Hepatic stellate cell (primary cell): ENCODE data around the gene ZDHHC14.
"Not testable (repeated sequence)": the region's sequence is repeated elsewhere in the genome, so short reads cannot be mapped to it uniquely, and the experiment has no call there.

ENCODE experiments used
- DNase-seq: peaks from one replicate; pipeline ENCODE4 v3.0.0; 2011; ENCODE audit warnings: low spot score

Gene ZDHHC14

GRCh38 chr6:157380779-157381561 is at the start of gene ZDHHC14:
TSS of gene ZDHHC14 (plus strand) at chr6:157381190.
- peak; percentile 84 for DNase-seq

- no peak for DNase-seq
Measured at GRCh38 chr6:157332813-157333212, 48.2 kb upstream of the ZDHHC14 start.

- DNase-seq = no peak
Measured at GRCh38 chr6:157333537-157333936, 47.5 kb upstream of the ZDHHC14 start.

DNA sequence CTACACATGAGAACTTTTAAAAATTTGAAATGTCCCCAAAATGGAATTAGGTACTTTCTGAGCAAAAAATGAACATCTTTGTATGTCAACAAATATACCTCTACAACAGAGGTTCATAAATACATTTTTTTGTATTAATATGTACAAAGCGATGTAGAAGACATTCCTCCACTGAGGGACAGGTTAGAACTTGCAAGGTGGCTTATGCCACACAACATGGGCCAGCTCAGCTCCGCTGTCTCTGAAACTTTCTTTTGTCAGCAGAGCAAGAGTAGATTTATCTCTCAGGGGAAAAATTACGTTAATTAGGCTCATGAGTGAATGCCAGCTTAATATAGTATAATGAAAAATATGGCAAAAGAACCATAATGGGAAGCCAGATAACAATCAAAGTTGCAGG is 47.0 kb upstream of the ZDHHC14 start:
- no peak for DNase-seq

GRCh38 chr6:157335829-157336228 is 45.2 kb upstream of the ZDHHC14 start:
- DNase-seq = no peak

- not testable (repeated sequence) for DNase-seq
Measured at GRCh38 chr6:157337276-157337675, 43.7 kb upstream of the ZDHHC14 start.

DNA sequence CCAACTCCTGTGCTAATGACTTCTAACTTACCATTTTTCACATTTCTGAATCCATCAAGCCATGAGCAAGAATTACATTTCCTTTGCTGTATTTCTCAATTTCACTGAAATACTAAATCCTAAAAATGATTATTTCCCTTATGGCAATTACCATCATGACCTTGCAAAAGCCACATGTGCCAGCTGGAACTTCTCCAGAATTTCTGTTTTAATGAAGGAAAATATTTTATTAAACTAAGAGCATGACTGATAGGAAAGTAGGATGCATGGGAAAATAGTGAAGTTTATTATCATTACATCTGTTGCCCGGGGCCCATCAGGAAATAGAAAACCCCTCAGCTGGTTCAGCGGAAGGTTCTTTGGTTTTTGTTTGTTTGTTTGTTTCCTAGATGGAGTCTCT is 43.2 kb upstream of the ZDHHC14 start:
- DNase-seq = no peak

DNA sequence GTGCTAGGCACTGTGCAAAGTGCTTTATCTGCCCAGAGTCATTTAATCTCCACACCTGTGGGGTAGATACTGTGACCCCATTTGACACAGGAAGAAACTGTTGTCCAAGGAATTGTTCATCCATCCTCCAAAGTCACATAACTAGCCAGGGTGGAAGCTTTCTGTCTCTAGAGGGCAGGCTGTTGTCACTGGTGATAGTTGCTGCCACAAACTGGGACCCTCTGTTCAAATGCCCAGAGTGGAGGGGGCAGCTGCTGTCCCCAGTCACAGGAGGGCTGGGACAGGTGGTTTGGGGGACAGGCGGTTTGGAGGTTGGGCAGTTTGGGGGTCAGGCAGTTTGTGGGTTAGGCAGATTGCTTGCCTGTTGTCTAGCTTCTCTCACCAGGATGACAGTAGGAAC is 41.6 kb upstream of the ZDHHC14 start:
- DNase-seq = no peak

DNA sequence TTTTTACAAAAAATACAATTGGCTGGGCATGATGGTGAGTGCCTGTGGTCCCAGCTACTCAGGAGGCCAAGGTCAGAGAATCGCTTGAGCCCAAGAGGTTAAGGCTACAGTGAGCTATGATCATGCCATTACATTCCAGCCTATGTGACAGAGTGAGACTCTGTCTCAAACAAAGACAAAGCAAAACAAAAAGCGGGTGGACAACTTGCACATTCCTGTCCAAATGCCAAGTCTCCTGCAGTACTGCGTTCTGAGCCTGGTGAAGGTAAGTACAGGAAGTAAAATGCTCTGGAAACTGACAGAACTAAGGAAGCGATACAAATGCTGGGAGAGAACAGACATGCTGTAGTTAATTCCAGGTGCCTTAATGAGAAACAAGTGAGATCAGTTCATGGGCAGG is 37.3 kb upstream of the ZDHHC14 start:
- no peak for DNase-seq

DNA sequence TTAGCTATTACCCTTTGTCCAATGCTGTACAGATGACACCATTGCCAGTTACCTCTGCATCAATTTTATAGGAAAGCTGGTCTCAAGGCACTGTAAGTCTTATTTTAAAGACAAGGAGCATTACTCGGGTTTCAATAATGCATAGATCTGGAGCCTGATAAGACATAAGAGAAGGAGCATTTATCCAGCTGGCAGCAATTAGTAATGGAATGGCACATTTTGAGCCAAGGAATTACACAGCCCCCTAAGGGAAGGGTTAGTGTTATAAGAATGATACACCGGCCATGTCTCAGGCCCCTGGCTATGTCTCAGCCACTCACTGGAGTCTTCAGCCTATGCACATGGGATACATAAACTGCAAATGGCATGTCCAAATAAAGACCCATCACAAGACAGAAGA is 34.6 kb upstream of the ZDHHC14 start:
- no peak for DNase-seq

- no peak for DNase-seq
Measured at GRCh38 chr6:157358287-157358686, 22.7 kb upstream of the ZDHHC14 start.

GRCh38 chr6:157361886-157362285 is 19.1 kb upstream of the ZDHHC14 start:
- DNase-seq = no peak

DNA sequence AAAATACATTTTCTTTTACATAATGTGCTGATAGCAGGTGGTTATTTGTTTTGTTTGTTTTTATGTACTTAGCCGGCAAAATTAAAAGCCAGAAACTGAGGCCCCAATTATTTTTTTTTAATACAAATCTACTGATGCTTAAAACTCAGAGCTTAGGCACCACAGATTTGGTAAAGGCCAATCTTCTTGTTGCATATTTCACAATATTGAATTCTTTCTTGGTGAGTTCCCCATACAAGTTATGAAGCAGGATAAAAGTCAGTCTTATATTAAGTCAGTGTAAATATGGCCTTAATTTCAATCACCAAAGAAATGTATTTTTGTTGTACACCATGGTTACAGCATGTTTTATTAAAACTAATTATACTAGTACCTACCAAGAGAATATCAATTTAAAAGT is 16.3 kb upstream of the ZDHHC14 start:
- DNase-seq = no peak

DNA sequence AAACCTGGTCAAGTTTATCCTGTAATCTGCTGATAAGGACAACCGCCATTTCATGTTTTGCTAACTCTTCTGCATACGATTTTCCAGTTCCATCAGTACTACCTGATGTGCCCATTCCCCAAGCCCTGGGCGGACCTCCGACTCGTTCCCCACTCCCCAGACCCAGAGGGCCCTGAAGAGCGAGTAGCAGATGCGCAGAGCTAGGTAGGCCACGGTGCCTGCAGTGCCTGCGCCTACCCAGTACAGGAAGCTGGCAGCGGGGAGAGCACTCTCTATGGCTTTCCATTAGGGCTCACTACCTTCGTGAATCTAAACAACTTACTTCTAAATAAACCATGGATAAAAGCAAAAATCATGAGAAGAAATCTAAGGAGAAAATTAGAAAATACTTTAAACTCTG is 14.3 kb upstream of the ZDHHC14 start:
- no peak for DNase-seq

- no peak for DNase-seq
Measured at GRCh38 chr6:157368359-157369049, 12.5 kb upstream of the ZDHHC14 start.

DNA sequence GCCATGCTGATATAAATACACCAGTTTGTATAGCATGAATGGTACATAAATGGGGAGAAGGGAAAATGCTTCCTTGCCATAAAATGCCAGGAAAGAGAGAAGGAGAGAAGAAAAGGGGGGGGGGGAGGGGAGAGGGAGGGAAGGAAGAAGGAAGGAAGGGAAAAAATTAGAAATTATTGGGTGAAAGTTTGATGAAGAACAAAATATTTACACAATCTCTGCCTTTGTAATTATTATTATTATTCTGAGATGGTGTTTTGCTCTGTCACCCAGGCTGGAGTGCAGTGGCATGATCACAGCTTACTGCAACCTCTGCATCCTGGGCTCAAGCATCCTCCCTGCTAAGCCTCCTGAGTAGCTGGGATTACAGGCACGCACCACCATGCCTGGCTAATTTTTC is 10.2 kb upstream of the ZDHHC14 start:
- no peak for DNase-seq

GRCh38 chr6:157372501-157373280 is 8.3 kb upstream of the ZDHHC14 start:
- no peak for DNase-seq

DNA sequence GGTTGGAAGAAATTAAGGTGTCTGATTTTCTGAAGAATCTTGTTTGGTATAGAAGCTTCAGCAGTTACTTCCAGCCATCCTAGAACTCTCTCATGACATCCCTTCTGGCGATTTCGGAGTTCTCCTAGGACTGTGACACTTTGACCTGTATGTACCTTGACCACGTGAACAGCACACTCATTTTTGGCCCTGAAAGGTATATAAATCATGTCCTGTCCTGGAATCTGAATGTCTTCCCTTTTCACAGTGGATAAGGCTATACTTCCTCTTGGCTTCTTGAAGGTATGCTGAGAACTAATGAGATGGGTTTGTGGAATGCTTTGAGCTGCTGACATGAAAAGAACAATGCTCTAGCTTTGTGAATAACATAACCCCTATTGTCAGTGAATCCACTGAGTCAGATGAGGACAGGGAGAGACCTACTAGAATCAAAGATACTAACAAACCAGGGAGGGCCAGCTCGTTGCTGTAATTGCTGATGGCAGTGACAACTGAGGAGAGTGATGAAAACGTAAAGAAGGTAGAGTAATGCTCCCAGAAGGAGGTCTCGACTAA is 6.0 kb upstream of the ZDHHC14 start:
- no peak for DNase-seq

- no peak for DNase-seq
Measured at GRCh38 chr6:157376241-157376640, 4.7 kb upstream of the ZDHHC14 start.

- DNase-seq = no peak
Measured at GRCh38 chr6:157376706-157377230, 4.2 kb upstream of the ZDHHC14 start.

DNA sequence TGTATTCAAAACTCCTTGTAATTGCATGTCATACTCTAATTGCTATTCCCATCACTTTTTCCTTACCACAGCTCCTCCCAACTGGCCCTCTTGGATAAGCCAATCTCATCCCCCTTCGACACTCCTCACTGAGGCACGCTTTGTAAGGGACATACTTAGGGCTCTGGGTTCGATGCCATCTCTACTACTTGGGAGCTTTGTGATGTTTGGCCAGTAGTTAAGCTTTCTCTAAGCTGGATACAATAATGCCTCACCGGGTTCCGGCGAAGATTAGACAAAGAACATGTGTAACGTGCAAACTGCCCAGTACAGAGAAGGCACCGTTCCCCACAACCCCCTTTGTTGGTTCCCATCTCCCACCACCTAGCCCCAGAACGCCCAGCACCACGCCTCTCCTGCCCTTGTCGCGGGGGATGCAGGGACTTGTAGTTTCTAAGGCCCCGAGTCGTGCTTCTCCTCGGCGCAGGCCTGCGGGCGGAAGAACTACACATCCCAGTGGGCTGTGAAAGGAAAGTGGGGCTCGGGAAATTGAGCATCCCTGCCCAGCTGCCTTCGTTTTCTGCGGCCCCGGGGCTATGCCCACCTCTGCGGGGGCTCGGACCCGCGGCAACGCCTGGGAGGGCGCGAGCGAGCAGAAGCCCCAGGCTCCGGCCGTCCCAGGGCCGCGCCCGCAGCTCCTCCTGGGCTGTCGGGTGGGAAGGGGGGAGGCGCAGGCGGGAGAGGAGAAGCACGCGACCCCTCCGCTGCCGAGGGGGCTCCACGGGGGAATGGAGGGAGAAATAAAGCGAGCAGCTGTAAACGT is 1.1 kb upstream of the ZDHHC14 start:
- peak; percentile 86 for DNase-seq

- DNase-seq = peak; percentile 9
Measured at GRCh38 chr6:157380458-157380778, 572 bp upstream of the ZDHHC14 start.
